ENCODE data around the gene PCDHGA8. TPM values are rescaled to one million over a fixed set of nuclear protein-coding genes. Genes with fewer than 3 reads are reported as not detected.

PCDHGA8 gene
- total and polyA plus RNA-seq, 2 of the 13 experiments (the other 11 are each of a cell fraction or from before 2014, with no cell fraction given): 0.05 to 0.29 TPM

- no peaks in the 10 kb centered on the region for H3K27me3 ChIP-seq (ENCODE audit: control insufficient read depth in 1 of 2, insufficient read depth in 2 of 2, low read length in 2 of 2)
- no peak within 1 kb of the TSS for H2AFZ ChIP-seq (ENCODE audit: low read length)
- H4K20me1 ChIP-seq (ENCODE audit: insufficient read depth, low read length): no peaks in the 10 kb centered on the region
- BruUV-seq (replicated peaks): no TSS peak
- no peaks in the 10 kb centered on the region for H3K36me3 ChIP-seq (replicated peaks in 1 of 2; ENCODE audit: control insufficient read depth in 1 of 2, insufficient read depth in 2 of 2, low read length in 2 of 2)
- no peak within 1 kb of the TSS for H3K4me3 ChIP-seq (replicated peaks in 1 of 3; ENCODE audit: insufficient read depth in 1 of 3, low read depth in 2 of 3, low read length in 3 of 3)
- ChIA-PET POLR2A (no interaction called here), CTCF (ENCODE audit: low intra/inter-chr PET ratio, low total read pairs) (no interaction called here)
- no peaks in the 10 kb centered on the region for H3K4me1 ChIP-seq (ENCODE audit: insufficient read depth, low read length)
- ATAC-seq (no peak), DNase-seq (ENCODE audit: low spot score) (no peak), FAIRE-seq (no peak)
- WGBS (ENCODE audit: low lambda C conversion rate): 74% methylated on average over 30 of the region's 34 CpGs
- H3K27ac ChIP-seq (ENCODE audit: extremely low read length, insufficient read depth, low read length): no peak within 1 kb of the TSS
- H3K9ac ChIP-seq (ENCODE audit: insufficient read depth, low read depth, low read length): no peak within 1 kb of the TSS
- intact Hi-C loops (cut with micrococcal nuclease; ENCODE audit: unreplicated experiment) (no loop called here), in situ Hi-C loops (cut with HindIII; ENCODE audit: extremely low pct_ligation_motif_present, low pct_unique_long_range_greater_than_20kb) (no loop called here)
- no peaks in the 10 kb centered on the region for H3K79me2 ChIP-seq (ENCODE audit: insufficient read depth, low read length)
- TF ChIP-seq THYN1 (CRISPR knock-in tag; IDR thresholded peaks at IDR 0.05; ENCODE audit: borderline replicate concordance, low read depth): no peak
- no peak for TF ChIP-seq HNF1A (IDR thresholded peaks at IDR 0.05; ENCODE audit: low read depth)
- no peak for TF ChIP-seq HNF1A (CRISPR knock-in tag; IDR thresholded peaks at IDR 0.05; ENCODE audit: borderline replicate concordance)
- H3K9me3 ChIP-seq (ENCODE audit: low read length): peaks cover 54% of the 10 kb centered on the region
- H3K4me2 ChIP-seq (ENCODE audit: low read depth, low read length): no peak within 1 kb of the TSS
These were observed 28.3 kb upstream of the PCDHGA8 start, which contains the start of gene PCDHGA5 for GRCh38 chr5:141363952-141364660. TSS of gene PCDHGA5 (plus strand) at chr5:141364162. CDS start at chr5:141364331, 169 bp downstream.

Measured in HepG2 (cell line).